Osteoblast (primary cell): ENCODE results near the gene FEZ2. TPM values are rescaled to one million over a fixed set of nuclear protein-coding genes. Genes with fewer than 3 reads are reported as not detected.
"Not testable (repeated sequence)": the region's sequence is repeated elsewhere in the genome, so short reads cannot be mapped to it uniquely, and the experiment has no call there.

Source experiments
- DNase-seq: peaks from one replicate; pipeline ENCODE4 v3.0.0; 2011; ENCODE audit warnings: low spot score, mixed read lengths; ENCODE audit not compliant: insufficient read length; ENCODE audit errors: missing footprints
- H2AFZ ChIP-seq: 2 replicates; pipeline ENCODE4 v1.6.0; 2011; ENCODE audit warnings: mild to moderate bottlenecking, low read length
- H3K27ac ChIP-seq: 2 replicates; pipeline ENCODE4 v1.5.1; 2011; ENCODE audit warnings: mild to moderate bottlenecking, low read depth, low read length, moderate library complexity
- H3K27me3 ChIP-seq: 2 replicates; pipeline ENCODE4 v1.6.0; 2012; ENCODE audit warnings: mild to moderate bottlenecking, control low read depth, inconsistent platforms, low read length, moderate library complexity; ENCODE audit not compliant: insufficient read depth
- H3K36me3 ChIP-seq: 2 replicates; pipeline ENCODE4 v1.5.1; 2011; ENCODE audit warnings: mild to moderate bottlenecking, low read length, control low read depth, moderate library complexity; ENCODE audit not compliant: insufficient read depth
- H3K4me1 ChIP-seq: 2 replicates; pipeline ENCODE4 v1.5.1; 2011; ENCODE audit warnings: mild to moderate bottlenecking, low read length, control low read depth, moderate library complexity; ENCODE audit not compliant: insufficient read depth
- H3K4me2 ChIP-seq: 2 replicates; pipeline ENCODE4 v1.6.0; 2011; ENCODE audit warnings: mild to moderate bottlenecking, low read length; ENCODE audit not compliant: insufficient read depth
- H3K4me3 ChIP-seq: fragments of 200-600 bp; sonication (generic); 3 replicates; pipeline ENCODE4 v1.5.1; 2012; ENCODE audit warnings: mild to moderate bottlenecking, low read length, inconsistent platforms; ENCODE audit not compliant: insufficient read depth
- H3K79me2 ChIP-seq: 2 replicates; pipeline ENCODE4 v1.6.0; 2012; ENCODE audit warnings: mild to moderate bottlenecking, low read length, control low read depth, inconsistent platforms; ENCODE audit not compliant: insufficient read depth
- H3K9me3 ChIP-seq: 2 replicates; pipeline ENCODE4 v1.5.1; 2011; ENCODE audit warnings: low read depth, low read length, control low read depth
- H4K20me1 ChIP-seq: 2 replicates; pipeline ENCODE4 v1.6.0; 2012; ENCODE audit warnings: mild to moderate bottlenecking, low read length, control low read depth; ENCODE audit not compliant: insufficient read depth
- total RNA-seq: library from RNA; depleted of rRNA; stranded (reverse); fragments of >200 nt; gene quantifications from 2 replicates; pipeline ENCODE4 v1.2.3, GENCODE V29; 2012
- TF ChIP-seq, protein P1 (sequence below): IDR thresholded peaks from 2 replicates; pipeline ENCODE4 v1.5.1; 2011; ENCODE audit warnings: mild to moderate bottlenecking, low read depth, low read length, moderate library complexity; ENCODE audit errors: extremely low read depth

Gene FEZ2
- total RNA-seq, 1 donor: 62.6 TPM

DNA sequence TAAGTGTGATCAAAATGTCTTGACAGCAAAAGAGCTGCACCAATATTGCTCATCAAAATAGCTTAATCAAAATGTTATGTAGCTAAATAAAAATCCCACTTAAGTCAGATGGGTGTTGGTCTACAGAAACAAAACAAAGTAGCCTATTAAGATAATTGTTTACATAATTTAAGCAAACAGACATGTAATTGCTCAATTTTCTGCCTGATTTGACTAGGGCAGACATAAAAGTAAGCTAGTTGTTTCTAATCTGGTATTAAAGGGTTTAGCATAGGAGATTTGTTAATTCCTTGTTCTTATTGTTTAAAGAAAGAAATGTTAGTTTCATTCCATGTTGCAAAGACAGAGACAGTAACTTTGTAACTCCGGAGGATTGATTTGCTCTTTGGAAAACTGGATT is 11.5 kb upstream of the FEZ2 start:
- no peak for DNase-seq
- TF ChIP-seq, protein P1, sequence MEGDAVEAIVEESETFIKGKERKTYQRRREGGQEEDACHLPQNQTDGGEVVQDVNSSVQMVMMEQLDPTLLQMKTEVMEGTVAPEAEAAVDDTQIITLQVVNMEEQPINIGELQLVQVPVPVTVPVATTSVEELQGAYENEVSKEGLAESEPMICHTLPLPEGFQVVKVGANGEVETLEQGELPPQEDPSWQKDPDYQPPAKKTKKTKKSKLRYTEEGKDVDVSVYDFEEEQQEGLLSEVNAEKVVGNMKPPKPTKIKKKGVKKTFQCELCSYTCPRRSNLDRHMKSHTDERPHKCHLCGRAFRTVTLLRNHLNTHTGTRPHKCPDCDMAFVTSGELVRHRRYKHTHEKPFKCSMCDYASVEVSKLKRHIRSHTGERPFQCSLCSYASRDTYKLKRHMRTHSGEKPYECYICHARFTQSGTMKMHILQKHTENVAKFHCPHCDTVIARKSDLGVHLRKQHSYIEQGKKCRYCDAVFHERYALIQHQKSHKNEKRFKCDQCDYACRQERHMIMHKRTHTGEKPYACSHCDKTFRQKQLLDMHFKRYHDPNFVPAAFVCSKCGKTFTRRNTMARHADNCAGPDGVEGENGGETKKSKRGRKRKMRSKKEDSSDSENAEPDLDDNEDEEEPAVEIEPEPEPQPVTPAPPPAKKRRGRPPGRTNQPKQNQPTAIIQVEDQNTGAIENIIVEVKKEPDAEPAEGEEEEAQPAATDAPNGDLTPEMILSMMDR: no peak
- Histone ChIP-seq H3K79me2 (no peaks in the 10 kb centered on the region), H3K36me3 (no peaks in the 10 kb centered on the region), H3K27ac (no peak overlapping the region), H3K4me2 (no peak overlapping the region), H3K27me3 (no peaks in the 10 kb centered on the region), H3K4me1 (peaks cover 7% of the 10 kb centered on the region), H3K9me3 (no peaks in the 10 kb centered on the region), H2AFZ (no peak overlapping the region), H3K4me3 (no peak overlapping the region), H4K20me1 (no peaks in the 10 kb centered on the region)

DNA sequence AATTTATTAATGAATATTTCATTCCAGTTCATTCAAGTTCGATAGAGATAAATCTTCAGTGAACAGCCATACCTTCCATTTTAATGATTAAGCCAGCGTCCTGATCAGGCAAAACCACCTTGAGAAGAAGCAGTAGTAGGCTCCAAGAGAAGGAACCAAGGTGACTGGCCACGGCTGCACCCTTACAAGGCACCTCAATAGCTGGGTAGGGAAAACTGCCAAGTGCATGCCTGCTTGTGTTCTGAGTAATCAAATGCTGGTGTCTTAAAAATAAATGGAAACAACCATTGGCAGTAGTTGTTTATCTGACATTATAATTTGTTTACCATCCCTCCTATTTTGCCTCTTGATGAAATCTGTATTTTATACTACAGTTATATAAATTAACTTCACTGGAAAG is 10.0 kb upstream of the FEZ2 start:
- Histone ChIP-seq H3K4me3 (no peak overlapping the region), H3K36me3 (no peaks in the 10 kb centered on the region), H2AFZ (no peak overlapping the region), H4K20me1 (no peaks in the 10 kb centered on the region), H3K4me2 (no peak overlapping the region), H3K4me1 (no peaks in the 10 kb centered on the region), H3K79me2 (no peaks in the 10 kb centered on the region), H3K9me3 (no peaks in the 10 kb centered on the region), H3K27me3 (no peaks in the 10 kb centered on the region), H3K27ac (no peak overlapping the region)
- TF ChIP-seq, protein P1: no peak
- no peak for DNase-seq

DNA sequence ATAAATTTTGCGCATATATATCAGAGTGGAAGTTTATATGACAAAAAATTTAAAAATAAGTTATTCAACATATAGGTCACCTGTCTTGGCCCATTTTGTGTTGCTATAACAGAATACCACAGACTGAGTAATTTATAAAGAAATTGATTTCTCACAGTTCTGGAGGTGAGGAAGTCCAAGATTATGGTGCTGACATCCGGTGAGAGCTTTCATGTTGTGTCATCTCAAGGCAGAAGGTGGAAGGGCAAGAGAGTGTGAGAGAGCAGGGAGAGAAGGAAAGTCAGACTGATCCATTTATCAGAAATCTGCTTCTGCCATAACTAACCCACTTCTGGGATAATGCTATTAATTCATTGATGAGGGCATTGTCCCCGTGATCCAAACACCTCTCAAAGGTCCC is 9.0 kb upstream of the FEZ2 start:
- TF ChIP-seq, protein P1: no peak
- no peaks in the 10 kb centered on the region for H3K36me3 ChIP-seq
- H3K9me3 ChIP-seq: no peaks in the 10 kb centered on the region
- no peak for DNase-seq
- H3K4me1 ChIP-seq: no peaks in the 10 kb centered on the region
- H3K4me2 ChIP-seq: no peak overlapping the region
- H3K27me3 ChIP-seq: no peaks in the 10 kb centered on the region
- H3K27ac ChIP-seq: no peak overlapping the region
- H4K20me1 ChIP-seq: no peaks in the 10 kb centered on the region
- H2AFZ ChIP-seq: no peak overlapping the region
- H3K79me2 ChIP-seq: no peaks in the 10 kb centered on the region
- H3K4me3 ChIP-seq: no peak overlapping the region

DNA sequence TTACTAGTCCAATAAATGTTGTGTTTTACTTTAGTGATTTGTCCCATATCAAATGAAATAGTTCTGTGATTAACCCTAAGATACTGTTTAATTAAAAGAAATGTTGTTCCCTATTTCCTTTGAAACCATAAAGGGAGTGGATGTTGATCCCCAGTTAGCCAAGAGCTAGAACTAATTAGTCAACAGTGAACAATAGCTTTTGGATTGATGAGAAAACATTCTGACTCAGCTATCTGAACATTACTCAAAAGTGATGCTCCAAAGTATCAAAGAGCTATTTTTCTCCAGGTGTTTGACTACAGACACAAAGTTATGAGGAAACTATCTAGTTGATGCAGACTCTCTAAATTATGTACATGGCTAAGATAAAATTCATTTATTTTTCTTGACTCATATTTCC is 7.3 kb upstream of the FEZ2 start:
- Histone ChIP-seq H3K27ac (no peak overlapping the region), H3K27me3 (no peaks in the 10 kb centered on the region), H3K4me3 (no peak overlapping the region), H3K4me2 (no peak overlapping the region), H3K9me3 (no peaks in the 10 kb centered on the region), H3K36me3 (no peaks in the 10 kb centered on the region), H4K20me1 (no peaks in the 10 kb centered on the region), H3K79me2 (no peaks in the 10 kb centered on the region), H2AFZ (no peak overlapping the region), H3K4me1 (no peaks in the 10 kb centered on the region)
- no peak for DNase-seq
- TF ChIP-seq, protein P1: no peak

DNA sequence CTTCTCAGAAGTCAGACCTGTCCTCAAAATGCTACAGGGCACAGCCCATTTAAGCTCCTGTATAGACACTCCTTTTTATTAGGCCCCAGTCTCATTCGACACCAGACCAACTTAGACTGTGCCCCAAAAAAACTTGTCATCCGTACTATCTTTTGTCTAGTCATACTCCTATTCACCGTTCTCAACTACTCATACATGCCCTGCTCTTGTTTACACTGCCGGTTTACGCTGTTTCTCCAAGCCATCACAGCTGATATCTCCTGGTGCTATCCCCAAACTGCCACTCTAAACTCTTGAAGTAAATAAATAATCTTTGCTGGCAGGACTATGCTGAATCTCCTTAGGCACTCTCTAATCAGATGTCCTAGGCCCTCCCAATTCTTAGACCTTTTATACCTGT is 5.7 kb upstream of the FEZ2 start:
- H3K36me3 ChIP-seq, H4K20me1 ChIP-seq, H3K27ac ChIP-seq, H3K4me1 ChIP-seq, H3K4me2 ChIP-seq, H3K9me3 ChIP-seq, H3K79me2 ChIP-seq, H2AFZ ChIP-seq, H3K27me3 ChIP-seq, DNase-seq, H3K4me3 ChIP-seq: not testable (repeated sequence)
